HUDEP-2 (cell line): Measurements from ENCODE around the gene ABCD3.
"Not testable (repeated sequence)": the region's sequence is repeated elsewhere in the genome, so short reads cannot be mapped to it uniquely, and the experiment has no call there.

ENCODE experiments used
- DNase-seq, 76 experiments: peaks; one replicate each; lab custom pipeline; 2025; ENCODE audit not compliant: unreplicated experiment in 76 of 76; lab: John Stamatoyannopoulos, UW

Gene ABCD3

GRCh38 chr1:94448741-94449140 is 30.6 kb downstream of the ABCD3 start:
- DNase-seq, result not testable (repeated sequence)

- DNase-seq, result no peak
Observed at GRCh38 chr1:94456736-94457135, 38.5 kb downstream of the ABCD3 start.

- no peak for DNase-seq
Observed at GRCh38 chr1:94462606-94463005, 44.4 kb downstream of the ABCD3 start.

GRCh38 chr1:94463056-94463764 is 45.0 kb downstream of the ABCD3 start:
- DNase-seq, result no peak

- DNase-seq, result peak in 34 of 76 experiments; percentile 0 to 67 (median 24)
Observed at GRCh38 chr1:94463765-94464330, 45.7 kb downstream of the ABCD3 start.

- no peak for DNase-seq
Observed at GRCh38 chr1:94468708-94469107, 50.5 kb downstream of the ABCD3 start.

- DNase-seq, result no peak
Observed at GRCh38 chr1:94471271-94471670, 53.1 kb downstream of the ABCD3 start.

GRCh38 chr1:94475232-94475631 is 57.0 kb downstream of the ABCD3 start:
- no peak for DNase-seq

GRCh38 chr1:94479682-94480081 is 61.5 kb downstream of the ABCD3 start:
- no peak for DNase-seq

GRCh38 chr1:94481473-94481933 is 63.3 kb downstream of the ABCD3 start:
- DNase-seq, result peak in 44 of 76 experiments; percentile 1 to 65 (median 24)

GRCh38 chr1:94486990-94487389 is 68.8 kb downstream of the ABCD3 start:
- no peak for DNase-seq

- no peak for DNase-seq
Observed at GRCh38 chr1:94490556-94490955, 72.4 kb downstream of the ABCD3 start.

GRCh38 chr1:94496076-94496755 is 78.0 kb downstream of the ABCD3 start:
- DNase-seq, result no peak

GRCh38 chr1:94501426-94501825 is 83.2 kb downstream of the ABCD3 start:
- DNase-seq, result no peak

GRCh38 chr1:94501935-94502334 is 83.7 kb downstream of the ABCD3 start:
- DNase-seq, result no peak

GRCh38 chr1:94503153-94503552 is 85.0 kb downstream of the ABCD3 start:
- DNase-seq, result no peak

GRCh38 chr1:94504601-94505000 is 86.4 kb downstream of the ABCD3 start:
- DNase-seq, result no peak

GRCh38 chr1:94512816-94513215 is 94.6 kb downstream of the ABCD3 start:
- DNase-seq, result no peak

GRCh38 chr1:94514095-94514727 is 96.0 kb downstream of the ABCD3 start:
- DNase-seq, result peak in 46 of 76 experiments; percentile 1 to 61 (median 26)

- DNase-seq, result peak in 7 of 76 experiments; percentile 15 to 56 (median 22)
Observed at GRCh38 chr1:94515296-94515947, 97.2 kb downstream of the ABCD3 start.

GRCh38 chr1:94519351-94519750 is 101.2 kb downstream of the ABCD3 start:
- DNase-seq, result no peak
